Adipocyte (in vitro differentiated cells): ENCODE results near the gene MTHFR.

ENCODE experiments used
- DNase-seq: peaks from one replicate; pipeline ENCODE4 v3.0.0-alpha.2; 2015; ENCODE audit warnings: low read depth
- H3K27me3 ChIP-seq: replicated peaks from 2 replicates; pipeline ENCODE4 v1.7.0; 2013; ENCODE audit warnings: mild to moderate bottlenecking, low read length, moderate library complexity; ENCODE audit not compliant: control insufficient read depth, insufficient read depth
- H3K36me3 ChIP-seq: 2 replicates; pipeline ENCODE4 v1.7.0; 2013; ENCODE audit warnings: low read length, mild to moderate bottlenecking, moderate library complexity; ENCODE audit not compliant: control insufficient read depth, insufficient read depth, severe bottlenecking
- H3K4me1 ChIP-seq: 2 replicates; pipeline ENCODE4 v1.7.0; 2013; ENCODE audit warnings: mild to moderate bottlenecking, low read length, moderate library complexity; ENCODE audit not compliant: control insufficient read depth, insufficient read depth
- H3K4me3 ChIP-seq: 2 replicates; pipeline ENCODE4 v1.7.0; 2013; ENCODE audit warnings: mild to moderate bottlenecking, low read length, moderate library complexity
- H3K9ac ChIP-seq: 2 replicates; pipeline ENCODE4 v1.7.0; 2013; ENCODE audit warnings: mild to moderate bottlenecking, low read length, moderate library complexity
- H3K9me3 ChIP-seq: 2 replicates; pipeline ENCODE4 v1.7.0; 2013; ENCODE audit warnings: mild to moderate bottlenecking, low read length, moderate library complexity; ENCODE audit not compliant: control insufficient read depth

The MTHFR gene

DNA sequence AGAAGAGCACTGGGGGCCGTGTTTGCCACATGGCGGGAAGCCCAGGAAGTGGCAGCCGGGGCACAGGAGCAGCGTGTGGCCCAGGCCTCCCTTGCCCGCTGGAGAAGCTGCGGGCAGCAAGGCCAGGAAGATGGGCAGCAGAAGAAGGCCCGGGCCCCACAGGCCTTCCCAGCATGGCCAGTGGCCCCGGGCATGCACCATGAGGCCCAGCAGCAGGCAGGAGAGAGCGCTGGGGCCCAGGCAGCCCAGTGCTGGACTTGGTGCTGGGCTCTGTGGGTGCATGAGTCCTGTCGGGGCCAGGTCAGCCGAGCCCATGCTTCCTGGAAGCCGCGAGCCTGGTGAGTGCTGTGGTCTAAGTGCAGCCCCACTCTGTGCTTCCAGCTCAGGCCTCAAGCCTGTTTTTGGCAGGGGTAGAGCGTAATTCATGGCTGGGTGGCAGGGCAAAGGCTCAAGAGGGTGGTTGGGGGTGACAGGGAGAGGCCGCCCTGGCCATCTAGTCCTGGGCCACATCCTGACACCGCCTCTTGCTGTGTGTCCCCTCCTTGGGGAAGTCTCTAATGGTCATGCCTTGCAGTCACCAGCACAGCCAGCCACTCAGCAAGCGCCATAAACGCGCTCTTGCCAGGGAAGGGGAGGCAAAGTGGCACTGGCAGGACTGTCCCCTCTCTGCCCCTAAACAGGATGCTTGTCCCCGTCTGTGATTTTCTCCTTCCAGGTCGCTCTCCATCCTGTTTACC lies 21.3 kb downstream of the MTHFR start:
- DNase-seq, result no peak
- H3K9ac ChIP-seq, result peak overlapping the region; percentile 30
- no peak overlapping the region for H3K4me3 ChIP-seq

GRCh38 chr1:11783556-11783955 lies 22.2 kb downstream of the MTHFR start:
- no peak for DNase-seq
- Histone ChIP-seq H3K4me1 (peaks cover 25% of the 10 kb centered on the region), H3K4me3 (no peak overlapping the region), H3K9ac (no peak overlapping the region), H3K27me3 (no peaks in the 10 kb centered on the region), H3K36me3 (no peaks in the 10 kb centered on the region), H3K9me3 (no peaks in the 10 kb centered on the region)

More for the DNA sequence above, 21.3 kb downstream of the MTHFR start:
- no peaks in the 10 kb centered on the region for H3K9me3 ChIP-seq
- no peaks in the 10 kb centered on the region for H3K27me3 ChIP-seq
- H3K36me3 ChIP-seq, result no peaks in the 10 kb centered on the region
- H3K4me1 ChIP-seq, result peaks cover 27% of the 10 kb centered on the region

GRCh38 chr1:11782127-11782708 lies 23.5 kb downstream of the MTHFR start:
- H3K4me3 ChIP-seq, result no peak overlapping the region
- H3K9me3 ChIP-seq, result no peaks in the 10 kb centered on the region
- peaks cover 12% of the 10 kb centered on the region for H3K4me1 ChIP-seq
- no peaks in the 10 kb centered on the region for H3K27me3 ChIP-seq
- H3K36me3 ChIP-seq, result no peaks in the 10 kb centered on the region
- no peak for DNase-seq
- no peak overlapping the region for H3K9ac ChIP-seq

DNA sequence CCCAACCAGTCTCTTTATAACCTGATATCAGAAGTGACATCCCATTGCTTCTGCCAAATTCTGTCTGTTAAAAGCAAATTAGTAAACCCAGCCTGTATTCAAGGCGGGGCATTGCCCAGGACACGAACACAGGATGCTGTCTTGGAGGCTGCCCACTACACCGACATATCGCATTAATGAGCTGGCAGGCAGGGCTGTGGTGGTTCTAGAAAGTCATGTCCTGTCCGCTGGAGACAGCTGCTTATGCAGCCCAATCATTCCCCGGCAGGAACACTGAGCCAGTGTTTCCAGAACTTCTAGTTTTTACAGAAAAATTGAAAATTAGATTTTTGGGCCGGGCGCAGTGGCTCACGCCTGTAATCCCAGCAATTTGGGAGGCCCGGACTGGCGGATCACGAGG lies 24.5 kb downstream of the MTHFR start:
- Histone ChIP-seq H3K9ac (no peak overlapping the region), H3K4me1 (peaks cover 5% of the 10 kb centered on the region), H3K4me3 (no peak overlapping the region), H3K27me3 (no peaks in the 10 kb centered on the region), H3K9me3 (no peaks in the 10 kb centered on the region), H3K36me3 (no peaks in the 10 kb centered on the region)
- DNase-seq, result no peak

DNA sequence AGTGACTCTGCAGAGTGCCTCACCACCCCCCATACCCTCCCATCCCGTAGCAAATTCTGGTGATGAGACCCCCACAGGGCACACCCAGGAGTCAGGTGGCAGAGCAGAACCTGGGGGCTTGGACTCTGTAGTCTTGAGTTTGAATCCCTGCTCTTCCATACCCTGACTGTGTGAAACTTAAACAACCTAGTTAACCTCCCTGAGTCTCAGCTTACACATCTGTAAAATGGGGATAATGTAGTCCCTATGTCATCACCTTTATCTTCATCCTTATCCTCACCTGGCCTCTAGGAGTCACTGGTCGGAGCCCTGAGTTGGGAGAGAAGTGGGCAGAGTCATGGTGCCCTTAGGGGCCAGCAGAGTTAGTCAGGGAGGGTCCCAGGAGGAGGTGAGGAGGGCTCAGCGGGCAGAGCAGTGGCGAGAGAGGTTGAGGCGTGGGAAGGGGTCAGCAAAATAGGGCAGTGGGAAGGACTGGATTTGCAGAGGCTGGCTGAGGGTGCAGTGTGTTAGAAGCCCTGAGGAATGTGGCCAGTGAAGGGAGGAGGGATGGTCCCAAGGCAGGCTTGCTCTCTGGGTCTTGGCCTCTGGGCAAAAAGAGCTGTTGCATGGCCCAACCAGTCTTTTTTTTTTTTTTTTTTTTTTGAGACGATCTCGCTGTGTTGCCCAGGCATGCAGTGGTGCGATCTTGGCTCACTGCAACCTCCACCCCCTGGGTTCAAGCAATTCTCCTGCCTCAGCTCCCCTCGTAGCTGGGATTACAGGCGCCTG lies 25.2 kb downstream of the MTHFR start:
- H3K9me3 ChIP-seq, result no peaks in the 10 kb centered on the region
- no peaks in the 10 kb centered on the region for H3K36me3 ChIP-seq
- no peak for DNase-seq
- H3K27me3 ChIP-seq, result peaks cover 2% of the 10 kb centered on the region
- H3K4me1 ChIP-seq, result peaks cover 5% of the 10 kb centered on the region
- no peak overlapping the region for H3K9ac ChIP-seq
- no peak overlapping the region for H3K4me3 ChIP-seq

GRCh38 chr1:11779715-11780379 lies 25.9 kb downstream of the MTHFR start:
- H3K36me3 ChIP-seq, result no peaks in the 10 kb centered on the region
- H3K9me3 ChIP-seq, result no peaks in the 10 kb centered on the region
- no peak overlapping the region for H3K9ac ChIP-seq
- H3K4me1 ChIP-seq, result no peaks in the 10 kb centered on the region
- H3K4me3 ChIP-seq, result no peak overlapping the region
- DNase-seq, result no peak
- peaks cover 4% of the 10 kb centered on the region for H3K27me3 ChIP-seq

- no peaks in the 10 kb centered on the region for H3K36me3 ChIP-seq
- no peak overlapping the region for H3K4me3 ChIP-seq
Observed at GRCh38 chr1:11778844-11779623, 26.7 kb downstream of the MTHFR start.

DNA sequence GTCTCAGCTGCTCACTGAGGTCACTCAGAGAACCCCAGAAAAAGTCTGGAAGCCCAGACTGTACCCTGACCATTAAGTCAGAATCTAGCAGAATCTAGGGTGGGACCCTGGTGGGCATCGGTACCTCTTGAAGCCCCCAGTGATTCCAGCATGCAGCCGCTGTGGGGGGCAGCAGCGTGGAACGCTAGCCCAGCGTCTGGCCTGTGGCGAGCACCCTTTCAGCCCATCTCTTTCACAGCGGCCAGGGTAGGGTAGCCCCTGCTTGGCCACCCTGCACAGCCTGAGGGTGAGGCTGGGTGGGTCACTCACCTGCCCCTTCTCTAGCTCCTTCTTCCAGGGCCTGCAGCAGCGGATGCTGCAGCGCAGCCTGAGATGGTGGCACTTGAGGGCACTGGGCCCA lies 27.4 kb downstream of the MTHFR start:
- Histone ChIP-seq H3K36me3 (no peaks in the 10 kb centered on the region), H3K27me3 (peaks cover 4% of the 10 kb centered on the region), H3K4me1 (no peaks in the 10 kb centered on the region), H3K9me3 (no peaks in the 10 kb centered on the region), H3K9ac (no peak overlapping the region), H3K4me3 (no peak overlapping the region)
- DNase-seq, result no peak

More at GRCh38 chr1:11778844-11779623, 26.7 kb downstream of the MTHFR start:
- DNase-seq, result no peak
- Histone ChIP-seq H3K9me3 (no peaks in the 10 kb centered on the region), H3K4me1 (no peaks in the 10 kb centered on the region), H3K9ac (no peak overlapping the region), H3K27me3 (peaks cover 4% of the 10 kb centered on the region)

DNA sequence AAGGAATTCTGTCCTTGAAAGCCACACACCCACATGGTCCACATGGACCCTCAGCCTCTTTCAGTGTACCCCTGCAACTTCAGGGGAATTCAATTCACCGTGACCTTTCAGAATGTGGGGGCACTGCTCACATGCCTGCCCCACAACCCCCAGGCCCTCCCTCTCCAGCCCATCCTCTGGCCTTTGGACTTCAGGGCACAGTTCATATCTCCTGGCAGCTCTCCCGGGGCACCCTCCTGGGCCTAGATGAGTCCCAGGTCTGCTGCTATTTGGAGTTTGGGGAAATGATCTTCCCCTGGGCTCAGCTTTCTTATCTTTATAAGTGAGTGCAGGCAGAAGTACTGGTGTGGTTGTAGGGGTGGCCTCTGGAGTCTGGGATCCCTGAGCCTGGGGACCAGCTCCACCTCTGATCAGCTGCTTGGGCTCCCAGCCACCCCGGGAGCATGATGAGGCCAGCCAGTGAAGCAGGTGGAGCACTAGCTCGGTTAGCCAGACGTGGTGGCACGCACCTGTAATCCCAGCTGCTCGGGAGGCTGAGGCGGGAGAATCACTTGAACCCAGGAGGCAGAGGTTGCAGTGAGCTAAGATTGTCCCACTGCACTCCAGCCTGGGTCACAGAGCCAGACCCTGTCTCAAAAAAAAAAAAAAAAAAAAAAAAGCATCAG lies 28.0 kb downstream of the MTHFR start:
- H3K27me3 ChIP-seq, result peaks cover 4% of the 10 kb centered on the region
- H3K9ac ChIP-seq, result no peak overlapping the region
- no peaks in the 10 kb centered on the region for H3K4me1 ChIP-seq
- no peaks in the 10 kb centered on the region for H3K9me3 ChIP-seq
- DNase-seq, result no peak
- no peaks in the 10 kb centered on the region for H3K36me3 ChIP-seq
- H3K4me3 ChIP-seq, result no peak overlapping the region

GRCh38 chr1:11774753-11775152 lies 31.0 kb downstream of the MTHFR start:
- peaks cover 4% of the 10 kb centered on the region for H3K27me3 ChIP-seq
- H3K9me3 ChIP-seq, result no peaks in the 10 kb centered on the region
- no peaks in the 10 kb centered on the region for H3K4me1 ChIP-seq
- DNase-seq, result no peak
- no peak overlapping the region for H3K9ac ChIP-seq
- H3K36me3 ChIP-seq, result no peaks in the 10 kb centered on the region
- no peak overlapping the region for H3K4me3 ChIP-seq
